Right renal pelvis (tissue), 4 donors: ENCODE results near the gene MLH3. TPM values are rescaled to one million over a fixed set of nuclear protein-coding genes. Genes with fewer than 3 reads are reported as not detected.

Source experiments
- DNase-seq, 4 donors: peaks; one replicate each; pipeline ENCODE4 v3.0.0-alpha.2; 2013; ENCODE audit warnings: low read depth in 4 of 4, low spot score in 3 of 4, missing footprints in 1 of 4
- polyA plus RNA-seq, 4 donors: library from polyadenylated mRNA; unstranded; fragments of 120-200 nt; gene quantifications; one replicate each; pipeline ENCODE4 v1.2.1, GENCODE V29; 2013; ENCODE audit not compliant: insufficient read length in 4 of 4

Gene MLH3
- polyA plus RNA-seq, 4 donors, result 30.8 to 36.8 (median 35.0) TPM

GRCh38 chr14:74988993-74989392, 62.3 kb downstream of the MLH3 start:
- DNase-seq, result no peak

GRCh38 chr14:74988131-74988530, 63.1 kb downstream of the MLH3 start:
- DNase-seq, result no peak

DNA sequence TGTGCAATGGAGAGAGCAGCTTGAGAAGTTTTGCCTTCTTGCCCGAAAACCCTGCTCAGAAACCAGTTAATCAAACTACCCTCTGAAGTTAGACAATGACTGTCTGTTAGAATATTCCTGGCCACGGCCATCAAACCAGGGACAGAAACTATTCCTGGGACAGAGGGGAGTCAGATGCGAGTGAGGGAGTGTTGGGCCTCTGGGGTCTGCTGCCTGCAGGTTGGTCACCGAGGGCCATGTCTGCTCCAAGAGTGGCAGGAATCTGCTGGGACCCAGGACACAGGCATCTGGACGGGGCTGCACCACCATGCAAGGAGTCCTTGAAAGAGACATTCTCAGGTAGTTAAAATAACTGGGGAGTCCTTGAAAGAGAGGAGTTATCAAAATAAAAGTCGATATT, 65.5 kb downstream of the MLH3 start:
- no peak for DNase-seq

- no peak for DNase-seq
These were observed 66.3 kb downstream of the MLH3 start for GRCh38 chr14:74985028-74985310.

DNA sequence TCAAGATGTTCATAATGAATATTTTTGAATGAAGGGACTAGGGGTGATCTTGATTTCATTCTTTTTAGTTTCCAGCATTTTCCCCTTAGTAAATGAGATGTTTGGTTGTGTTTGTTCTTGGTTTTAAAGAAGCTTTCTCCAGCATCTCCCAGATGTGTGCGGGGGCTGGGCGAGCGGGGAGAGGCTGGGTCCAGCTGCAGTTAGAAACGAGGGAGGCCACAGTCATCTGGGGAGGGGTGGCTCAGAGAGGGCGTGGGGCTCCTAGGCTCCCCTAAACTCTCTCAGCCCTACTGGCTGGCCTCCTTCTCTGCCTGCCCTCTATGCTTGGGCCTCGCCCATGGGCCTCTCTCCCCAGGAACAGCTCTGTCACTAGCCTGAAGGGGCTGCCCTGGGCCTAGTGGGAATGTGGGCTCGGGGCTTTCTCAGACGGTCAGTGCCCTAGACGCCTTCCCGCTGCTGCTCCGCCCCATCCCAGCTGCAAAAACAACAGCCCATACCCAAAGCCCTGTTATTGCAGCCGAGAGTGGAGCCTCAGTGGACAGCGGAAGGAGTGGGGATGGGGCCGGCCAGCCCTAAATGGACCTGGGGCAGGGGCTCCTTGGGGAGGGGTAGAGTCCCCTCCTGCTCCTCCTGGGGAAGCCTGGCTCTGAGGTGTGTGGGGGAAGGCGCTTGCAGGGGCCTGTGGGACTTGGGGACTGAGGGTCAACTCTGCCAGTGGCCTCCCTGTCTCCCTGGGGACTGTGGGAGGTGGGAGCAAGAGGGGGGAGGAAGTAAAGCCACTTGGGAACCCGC, 66.8 kb downstream of the MLH3 start:
- DNase-seq, result no peak

DNA sequence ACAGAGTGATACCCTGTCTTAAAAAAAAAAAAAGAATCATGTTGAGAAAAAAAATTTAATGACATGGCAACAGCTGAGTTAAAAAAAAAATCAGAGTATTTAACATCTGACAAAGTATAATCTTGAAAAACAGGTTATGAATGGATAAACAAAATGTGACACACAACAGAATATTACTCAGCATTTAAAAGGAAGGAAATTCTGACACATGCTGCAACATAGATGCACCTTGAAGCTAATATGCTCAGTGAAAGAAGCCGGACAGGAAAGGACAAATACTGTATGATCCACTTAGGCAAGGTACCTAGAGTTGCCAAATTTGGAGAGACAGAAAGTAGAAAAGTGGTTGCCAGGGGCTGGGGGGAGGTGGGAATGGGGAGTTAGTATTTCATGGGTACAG, 67.9 kb downstream of the MLH3 start:
- DNase-seq, result no peak

DNA sequence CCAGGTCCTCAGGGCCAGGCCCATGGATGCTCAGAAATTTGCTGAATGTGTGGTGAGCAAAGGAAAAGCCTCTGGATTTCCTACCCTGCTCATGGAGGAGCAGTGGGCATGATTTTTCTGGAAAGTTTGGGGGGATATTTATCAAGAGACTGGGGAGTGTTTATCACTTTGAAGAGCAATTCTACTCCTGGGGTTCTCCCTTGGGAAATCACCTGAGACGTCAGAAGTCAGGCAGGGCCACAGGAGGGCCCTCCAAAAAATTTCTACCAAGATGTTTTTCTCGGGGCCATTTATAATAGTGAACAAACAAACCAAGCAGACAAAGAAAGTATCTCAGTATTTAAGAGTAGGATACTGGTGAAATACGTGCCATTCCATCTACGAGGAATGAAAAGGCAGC, 68.6 kb downstream of the MLH3 start:
- no peak for DNase-seq

GRCh38 chr14:74981833-74982232, 69.4 kb downstream of the MLH3 start:
- no peak for DNase-seq

DNA sequence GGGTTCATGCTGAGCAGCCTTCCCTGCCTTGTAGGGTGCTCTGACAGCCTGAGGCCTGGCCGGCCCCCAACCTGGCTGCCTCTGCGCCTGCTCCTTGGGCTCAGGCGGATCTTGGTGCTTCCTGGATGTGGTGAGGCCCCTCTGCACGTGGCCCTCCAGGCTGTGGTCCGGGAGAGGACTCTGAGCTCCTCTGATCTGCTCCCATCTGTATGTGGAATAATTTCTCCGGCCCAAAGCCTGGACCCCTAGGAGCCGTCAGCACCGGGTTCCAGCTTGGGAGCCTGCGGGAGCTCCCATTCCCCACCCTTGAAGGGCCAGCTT, 69.8 kb downstream of the MLH3 start:
- DNase-seq, result no peak

DNA sequence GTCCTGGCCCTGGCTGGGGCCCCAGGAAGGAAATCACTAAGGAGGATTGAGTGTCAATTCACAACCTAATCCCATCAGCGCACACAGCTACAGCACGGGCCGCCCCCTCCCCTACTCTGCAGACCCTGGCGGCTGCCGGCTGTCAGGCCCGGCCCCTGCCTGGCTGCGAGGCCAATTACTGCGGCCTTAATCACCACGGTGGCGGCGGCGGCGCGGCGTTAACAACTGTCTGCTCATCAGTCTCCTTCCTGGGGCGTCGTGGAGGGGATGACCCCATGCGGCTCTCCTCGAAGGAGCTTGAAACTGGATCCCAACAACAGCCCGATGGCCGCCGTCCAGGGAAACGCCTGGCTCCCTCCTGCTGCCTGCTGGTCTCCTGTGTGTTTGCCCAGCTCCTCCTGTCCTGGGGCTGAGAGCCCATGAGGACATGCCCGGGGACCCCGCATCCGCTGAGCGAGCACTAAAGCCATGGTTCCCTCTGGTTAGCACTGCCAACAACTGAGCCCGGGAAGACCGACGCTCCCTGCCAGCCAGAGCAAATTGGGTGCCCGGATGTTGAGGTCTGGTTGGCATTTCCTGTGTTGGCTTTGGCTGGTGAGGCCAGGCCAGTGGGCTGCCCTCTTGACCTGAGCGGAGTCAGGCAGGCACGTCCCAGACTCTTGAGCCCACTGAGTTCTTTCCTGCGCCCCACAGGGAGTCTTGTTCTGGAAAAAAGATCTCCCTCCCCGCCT, 70.4 kb downstream of the MLH3 start:
- DNase-seq, result no peak

GRCh38 chr14:74980398-74980730, 70.9 kb downstream of the MLH3 start:
- DNase-seq, result no peak

DNA sequence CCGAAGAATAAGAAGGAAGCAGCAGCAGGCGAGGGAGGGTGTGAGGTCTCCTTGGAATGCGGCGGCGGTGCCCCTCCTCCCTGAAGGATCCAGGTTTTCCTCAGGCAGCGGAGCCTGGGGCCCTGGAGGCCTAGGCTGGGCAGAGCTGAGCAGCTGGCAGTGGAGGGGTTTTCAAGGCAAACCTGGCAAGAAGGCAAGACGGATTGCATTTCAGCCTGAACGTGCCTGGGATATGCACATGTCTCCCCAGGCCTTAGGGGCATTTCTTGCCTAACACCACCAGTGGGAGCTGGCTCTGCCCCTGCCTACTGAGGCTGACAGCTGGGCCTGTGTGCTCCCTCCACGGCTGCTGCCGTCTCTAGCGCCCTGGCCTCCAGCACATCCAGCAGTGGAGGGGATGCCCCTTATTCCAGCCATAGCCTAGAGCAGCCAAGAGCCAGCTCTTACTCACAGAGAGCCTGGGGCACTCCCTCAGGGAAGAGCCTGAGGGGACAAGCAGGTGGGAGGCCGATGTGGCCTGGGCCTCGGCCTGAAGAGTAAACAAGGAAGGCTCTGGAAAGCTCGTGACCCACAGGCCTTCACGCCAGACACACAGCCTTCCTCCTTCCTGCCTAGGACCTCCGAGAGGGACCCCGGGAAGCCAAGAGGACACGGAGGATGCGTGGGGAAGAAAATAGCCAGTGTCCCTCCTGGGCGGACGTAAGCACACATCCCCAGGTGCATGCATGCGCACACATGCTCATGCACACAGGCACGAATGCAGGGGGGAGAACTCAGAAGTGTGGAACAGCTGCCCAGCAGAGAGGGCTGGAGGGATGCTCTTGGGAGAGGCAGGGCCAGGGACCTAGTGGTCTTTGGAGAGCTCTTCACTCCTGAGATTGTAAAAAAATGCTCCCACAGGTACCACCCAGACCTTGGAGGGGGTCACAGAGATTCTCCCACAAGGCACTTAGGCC, 71.5 kb downstream of the MLH3 start:
- DNase-seq, result no peak

GRCh38 chr14:74979029-74979428, 72.2 kb downstream of the MLH3 start:
- no peak for DNase-seq

DNA sequence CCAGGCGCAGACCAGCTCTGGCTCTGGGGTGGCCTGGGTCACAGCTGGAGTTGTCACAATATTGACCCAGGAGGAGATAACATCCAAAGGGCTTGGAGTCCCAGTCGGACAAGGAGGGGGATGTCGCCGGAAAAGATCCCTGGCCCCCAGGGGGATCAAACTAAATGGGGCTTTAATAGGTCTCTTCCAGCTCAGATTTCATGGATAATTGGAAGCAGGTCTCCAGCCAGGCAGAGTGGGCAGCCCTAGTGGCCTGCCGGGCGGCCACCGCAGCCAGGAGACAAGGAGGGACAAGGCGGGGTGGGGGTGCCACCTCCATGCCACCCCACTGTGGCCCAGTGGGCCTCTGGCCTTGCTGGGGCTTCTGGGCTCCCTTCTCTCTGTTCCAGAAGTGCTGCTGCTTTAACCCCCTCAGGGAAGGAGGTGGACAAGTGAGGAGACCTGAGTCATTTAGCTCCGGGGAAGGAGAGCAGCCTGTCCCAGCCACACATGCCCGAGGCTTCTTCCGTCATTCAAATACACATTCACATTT, 72.8 kb downstream of the MLH3 start:
- no peak for DNase-seq

GRCh38 chr14:74977901-74978385, 73.3 kb downstream of the MLH3 start:
- DNase-seq, result no peak

GRCh38 chr14:74977164-74977900, 73.9 kb downstream of the MLH3 start:
- DNase-seq, result no peak

GRCh38 chr14:74976264-74977113, 74.8 kb downstream of the MLH3 start:
- DNase-seq, result no peak

DNA sequence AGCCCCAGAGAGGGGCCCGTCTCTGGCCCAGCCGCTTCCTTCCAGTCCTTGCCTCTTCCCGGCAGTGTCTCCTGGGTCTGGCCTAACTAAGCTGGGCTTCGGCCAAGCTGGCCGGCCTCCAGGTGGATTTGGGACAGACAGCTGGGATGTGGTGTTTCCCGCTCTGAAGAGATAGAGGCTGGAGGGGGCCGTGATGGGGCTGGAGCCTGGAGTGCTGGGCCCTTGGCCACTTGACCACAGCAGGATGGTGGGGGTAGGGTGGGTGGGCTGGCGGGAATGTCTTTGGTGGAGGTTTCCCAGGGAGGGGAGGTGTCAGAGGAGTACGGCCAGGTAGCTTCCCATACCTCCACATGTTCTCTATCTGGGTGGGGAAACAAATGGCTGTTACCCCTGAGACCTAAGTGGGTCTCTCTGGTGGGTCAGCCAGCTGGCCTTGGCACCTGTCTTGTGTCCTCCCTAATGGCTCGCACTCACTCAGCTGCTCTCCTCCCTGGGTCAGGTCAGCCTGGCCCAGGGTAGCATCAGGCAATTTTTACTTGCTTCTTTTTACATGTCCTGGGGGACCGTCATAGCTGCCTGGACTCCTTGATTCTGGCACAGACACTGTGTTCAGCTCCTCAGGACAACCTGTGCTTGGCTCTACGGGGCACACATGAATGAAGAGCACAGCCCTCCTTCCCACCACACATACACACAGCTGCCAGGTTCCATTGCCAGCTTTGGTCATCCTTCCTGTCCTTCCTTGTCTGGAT, 76.0 kb downstream of the MLH3 start:
- DNase-seq, result no peak
